H1 (cell line): ENCODE measurements around the gene COL25A1. TPM values are rescaled to one million over a fixed set of nuclear protein-coding genes. Genes with fewer than 3 reads are reported as not detected.

Experiments used
- ASH2L ChIP-seq: fragments of 200-600, 300-600 bp; sonication (generic); IDR thresholded peaks from one replicate; pipeline ENCODE4 v1.7.1; 2017; ENCODE audit warnings: low read length
- ATF2 ChIP-seq: IDR thresholded peaks from 2 replicates; pipeline ENCODE4 v1.6.1; 2012; ENCODE audit warnings: low read length, inconsistent platforms
- BACH1 ChIP-seq: IDR thresholded peaks from 2 replicates; pipeline ENCODE4 v1.6.1; 2012; ENCODE audit warnings: low read length, improper control_type of control experiment
- BCL11A ChIP-seq, 2 experiments: IDR thresholded peaks; one replicate each; pipeline ENCODE4 v1.6.1; 2011; ENCODE audit warnings: low read depth in 2 of 2, low read length in 2 of 2, mild to moderate bottlenecking in 2 of 2
- BRCA1 ChIP-seq: IDR thresholded peaks from 2 replicates; pipeline ENCODE4 v1.6.1; 2012; ENCODE audit warnings: low read depth, low read length, improper control_type of control experiment
- CTCF ChIP-seq, 3 experiments: IDR thresholded peaks; 1 replicate in 2 of 3; 2 replicates in 1 of 3; pipeline versions ENCODE4 v1.5.1 to v1.6.1; 2011; ENCODE audit warnings: low read length in 3 of 3, mild to moderate bottlenecking in 3 of 3, inconsistent platforms in 2 of 3, low read depth in 1 of 3, moderate library complexity in 1 of 3; ENCODE audit not compliant: insufficient read depth in 1 of 3; ENCODE audit errors: control extremely low read depth in 1 of 3
- E2F6 ChIP-seq: IDR thresholded peaks from 2 replicates; pipeline ENCODE4 v1.6.1; 2012; ENCODE audit warnings: inconsistent platforms
- EGR1 ChIP-seq: IDR thresholded peaks from 2 replicates; pipeline ENCODE4 v1.6.1; 2011; ENCODE audit warnings: low read depth, low read length, borderline replicate concordance
- GABPA ChIP-seq: IDR thresholded peaks from 2 replicates; pipeline ENCODE4 v1.6.1; 2011; ENCODE audit warnings: mild to moderate bottlenecking, low read length, moderate library complexity, borderline replicate concordance; ENCODE audit not compliant: insufficient read depth
- KDM4A ChIP-seq: IDR thresholded peaks from one replicate; pipeline ENCODE4 v1.7.1; 2012; ENCODE audit warnings: low read depth, mild to moderate bottlenecking, moderate library complexity, low read length, inconsistent platforms; ENCODE audit not compliant: severe bottlenecking
- KDM5A ChIP-seq: fragments of 200-600 bp; IDR thresholded peaks from 2 replicates; pipeline ENCODE4 v1.7.1; 2012; ENCODE audit warnings: mild to moderate bottlenecking, low read length, inconsistent platforms, mixed read lengths
- NRF1 ChIP-seq: IDR thresholded peaks from 2 replicates; pipeline ENCODE4 v1.6.1; 2011; ENCODE audit warnings: mild to moderate bottlenecking, low read depth, low read length, improper control_type of control experiment
- POLR2A ChIP-seq, 2 experiments: IDR thresholded peaks; 1 replicate in 1 of 2; 2 replicates in 1 of 2; pipeline ENCODE4 v1.6.1; 2011; ENCODE audit warnings: low read depth in 2 of 2, low read length in 2 of 2, mild to moderate bottlenecking in 2 of 2; ENCODE audit errors: control extremely low read depth in 1 of 2
- POLR2AphosphoS5 ChIP-seq: IDR thresholded peaks from 2 replicates; pipeline ENCODE4 v1.6.1; 2011; ENCODE audit warnings: low read depth, low read length
- RAD21 ChIP-seq, 2 experiments: IDR thresholded peaks in 1 of 2; conservative IDR thresholded peaks in 1 of 2; 2 replicates each; pipeline ENCODE4 v1.6.1; 2011; ENCODE audit warnings: low read depth in 2 of 2, low read length in 2 of 2, improper control_type of control experiment in 1 of 2, inconsistent platforms in 1 of 2, mild to moderate bottlenecking in 1 of 2, moderate library complexity in 1 of 2
- RBBP5 ChIP-seq: IDR thresholded peaks from 2 replicates; pipeline ENCODE4 v1.7.1; 2012; ENCODE audit warnings: low read depth, mild to moderate bottlenecking, inconsistent platforms, low read length, moderate library complexity, borderline replicate concordance
- SUZ12 ChIP-seq: fragments of 200-600 bp; sonication (generic); IDR thresholded peaks from 2 replicates; pipeline ENCODE4 v1.6.1; 2012; ENCODE audit warnings: mild to moderate bottlenecking, inconsistent platforms, low read length, moderate library complexity, mixed read lengths
- TAF7 ChIP-seq: optimal IDR thresholded peaks from 2 replicates; pipeline ENCODE3; 2011; ENCODE audit warnings: low read depth, mild to moderate bottlenecking, inconsistent platforms, low read length, moderate library complexity, borderline replicate concordance
- YY1 ChIP-seq: IDR thresholded peaks from 2 replicates; pipeline ENCODE4 v1.6.1; 2011; ENCODE audit warnings: low read depth, mild to moderate bottlenecking, low read length
- polyA plus RNA-seq, 7 experiments: library from polyadenylated mRNA; depleted of rRNA in 3 of 7; stranded (reverse) in 5 of 7; unstranded in 2 of 7; fragments of >200 nt in 5 of 7; fragments of 200-250 nt in 2 of 7; gene quantifications; 1 replicate in 5 of 7; 2 replicates in 1 of 7; 4 replicates in 1 of 7; pipeline versions ENCODE4 v1.2.1 to v1.2.3, GENCODE V29; 2011 to 2013; ENCODE audit warnings: missing spikeins in 2 of 7, mixed read lengths in 2 of 7
- total RNA-seq: library from RNA; stranded (reverse); fragmentation: NEBNext Ultra II Directional; extraction: Animal tissue kit (Norgen Biotek cat#: 25700); gene quantifications from 2 replicates; pipeline ENCODE4 v1.2.1, GENCODE V29; 2021

COL25A1 gene
- total and polyA plus RNA-seq, 2 of the 8 experiments (the other 6 are each of a cell fraction or from before 2014, with no cell fraction given), result 1.1 to 8.3 TPM

- TF ChIP-seq RAD21 (IDR thresholded peaks at IDR 0.05 in 1 of 2, conservative IDR thresholded peaks at IDR 0.05 in 1 of 2; ENCODE audit: low read depth in 2 of 2, low read length in 2 of 2) (peak; percentile 14 to 35; a peak in 2 of 4 replicates), RBBP5 (peak; percentile 89), POLR2A (IDR thresholded peaks at IDR 0.05; ENCODE audit: control extremely low read depth in 1 of 2, low read depth in 2 of 2, low read length in 2 of 2) (peak in 1 of 2 experiments; percentile 60; a peak in 1 of 3 replicates), BCL11A (IDR thresholded peaks at IDR 0.05; ENCODE audit: low read depth in 2 of 2, low read length in 2 of 2) (no peak), NRF1 (no peak), E2F6 (peak; percentile 78; the same call in 1 of the 2 replicates), POLR2AphosphoS5 (no peak), CTCF (IDR thresholded peaks at IDR 0.05; ENCODE audit: control extremely low read depth in 1 of 3, insufficient read depth in 1 of 3, low read depth in 1 of 3, low read length in 3 of 3) (peak in 2 of 3 experiments; percentile 12 to 15; a peak in 2 of 4 replicates), TAF7 (no peak), GABPA (peak; percentile 66; the same call in 1 of the 2 replicates), SUZ12 (peak; percentile 50; the same call in 1 of the 2 replicates), BRCA1 (no peak), ASH2L (peak; percentile 96), YY1 (no peak; the same call in 1 of the 2 replicates), ATF2 (no peak), EGR1 (no peak), KDM4A (peak; percentile 76), BACH1 (no peak), KDM5A (no peak)
These were observed 539.8 kb downstream of the COL25A1 start, which contains the start of gene ETNPPL (continued) for GRCh38 chr4:108762559-108763225.
